OCI-LY1 (cell line): ENCODE results near the gene MAGI2.

ENCODE experiments used
- H2AFZ ChIP-seq: fragments of 200-600 bp; sonication (generic), shearing (Covaris generic); 2 replicates; pipeline ENCODE4 v1.6.0; 2014; ENCODE audit warnings: antibody characterized with exemption, mild to moderate bottlenecking, low read length
- H3F3A ChIP-seq: fragments of 200-600 bp; sonication (generic), shearing (Covaris generic); 2 replicates; pipeline ENCODE4 v1.6.0; 2014; ENCODE audit warnings: mild to moderate bottlenecking, antibody characterized with exemption, low read length, moderate library complexity; ENCODE audit not compliant: insufficient read depth
- H3K27ac ChIP-seq: fragments of 200-600 bp; sonication (generic); 2 replicates; pipeline ENCODE4 v1.5.1; 2014; ENCODE audit warnings: low read length, mixed run types, mild to moderate bottlenecking, low read depth; ENCODE audit not compliant: poor library complexity, severe bottlenecking
- H3K27me3 ChIP-seq: fragments of 200-600 bp; sonication (generic); 2 replicates; pipeline ENCODE4 v1.6.0; 2014; ENCODE audit warnings: antibody characterized with exemption, mild to moderate bottlenecking, low read length, moderate library complexity; ENCODE audit not compliant: insufficient read depth
- H3K36me3 ChIP-seq: fragments of 200-600 bp; sonication (generic); 2 replicates; pipeline ENCODE4 v1.6.1; 2014; ENCODE audit warnings: mild to moderate bottlenecking, antibody characterized with exemption, low read length, moderate library complexity, mixed read lengths; ENCODE audit not compliant: insufficient read depth
- H3K4me1 ChIP-seq: fragments of 200-600 bp; sonication (generic); 2 replicates; pipeline ENCODE4 v1.5.1; 2014; ENCODE audit warnings: mild to moderate bottlenecking, low read length, moderate library complexity; ENCODE audit not compliant: insufficient read depth, severe bottlenecking
- H3K4me2 ChIP-seq: fragments of 200-600 bp; sonication (generic), shearing (Covaris generic); 2 replicates; pipeline ENCODE4 v1.6.1; 2014; ENCODE audit warnings: low read length
- H3K4me3 ChIP-seq: fragments of 200-600 bp; sonication (generic); 2 replicates; pipeline ENCODE4 v1.5.1; 2014; ENCODE audit warnings: low read length, low read depth, mild to moderate bottlenecking, mixed read lengths; ENCODE audit not compliant: poor library complexity, severe bottlenecking
- H3K79me2 ChIP-seq: fragments of 200-600 bp; shearing (Covaris generic); 2 replicates; pipeline ENCODE4 v1.6.1; 2016; ENCODE audit warnings: mixed run types, low read length, mixed read lengths; ENCODE audit not compliant: insufficient read depth
- H3K9ac ChIP-seq: fragments of 200-600 bp; sonication (generic), shearing (Covaris generic); 2 replicates; pipeline ENCODE4 v1.6.1; 2014; ENCODE audit warnings: mild to moderate bottlenecking, low read length, mixed read lengths
- H3K9me2 ChIP-seq: fragments of 200-600 bp; sonication (generic), shearing (Covaris generic); 2 replicates; pipeline ENCODE4 v1.6.1; 2014; ENCODE audit warnings: low read depth, mild to moderate bottlenecking, low read length, mixed read lengths
- H3K9me3 ChIP-seq: fragments of 200-600 bp; shearing (Covaris generic); 2 replicates; pipeline ENCODE4 v1.6.1; 2014; ENCODE audit warnings: low read length, mixed read lengths
- H4K20me1 ChIP-seq: fragments of 200-600 bp; sonication (generic), shearing (Covaris generic); 2 replicates; pipeline ENCODE4 v1.6.0; 2016; ENCODE audit warnings: mild to moderate bottlenecking, low read length; ENCODE audit not compliant: insufficient read depth
- CTCF ChIP-seq: fragments of 200-600 bp; sonication (generic), shearing (Covaris generic); IDR thresholded peaks from 2 replicates; pipeline ENCODE4 v1.5.1; 2017; ENCODE audit warnings: mild to moderate bottlenecking, antibody characterized with exemption, low read length, moderate library complexity, mixed read lengths
- EZH2 ChIP-seq: fragments of 200-600 bp; sonication (generic), shearing (Covaris generic); IDR thresholded peaks from 2 replicates; pipeline ENCODE4 v1.8.0; 2017; ENCODE audit warnings: borderline replicate concordance, mixed run types, mild to moderate bottlenecking, antibody characterized with exemption, low read length, moderate library complexity, mixed read lengths

Gene MAGI2

GRCh38 chr7:78528964-78529363 is 924.5 kb downstream of the MAGI2 start:
- Histone ChIP-seq H3K27ac (no peak overlapping the region), H3K4me2 (no peak overlapping the region), H3K27me3 (no peaks in the 10 kb centered on the region), H2AFZ (no peak overlapping the region), H3K9me3 (no peaks in the 10 kb centered on the region), H3K4me3 (no peak overlapping the region), H3K4me1 (no peaks in the 10 kb centered on the region), H4K20me1 (no peaks in the 10 kb centered on the region; the same call in 1 of the 2 replicates), H3K9me2 (no peaks in the 10 kb centered on the region), H3K79me2 (no peaks in the 10 kb centered on the region), H3F3A (no peaks in the 10 kb centered on the region), H3K9ac (no peak overlapping the region), H3K36me3 (no peaks in the 10 kb centered on the region)
- TF ChIP-seq EZH2 (no peak), CTCF (no peak)

GRCh38 chr7:78523930-78524329 is 929.5 kb downstream of the MAGI2 start:
- H4K20me1 ChIP-seq, result no peaks in the 10 kb centered on the region; the same call in 1 of the 2 replicates

GRCh38 chr7:78521961-78522360 is 931.5 kb downstream of the MAGI2 start:
- Histone ChIP-seq H3K9me2 (no peaks in the 10 kb centered on the region), H2AFZ (no peak overlapping the region), H3K36me3 (no peaks in the 10 kb centered on the region), H4K20me1 (no peaks in the 10 kb centered on the region; the same call in 1 of the 2 replicates), H3K27ac (no peak overlapping the region), H3K4me2 (no peak overlapping the region), H3K4me3 (no peak overlapping the region), H3F3A (no peaks in the 10 kb centered on the region), H3K79me2 (no peaks in the 10 kb centered on the region), H3K9ac (no peak overlapping the region), H3K9me3 (no peaks in the 10 kb centered on the region), H3K4me1 (no peaks in the 10 kb centered on the region), H3K27me3 (no peaks in the 10 kb centered on the region)
- TF ChIP-seq CTCF (no peak), EZH2 (no peak)

More at GRCh38 chr7:78523930-78524329, 929.5 kb downstream of the MAGI2 start:
- Histone ChIP-seq H3K27ac (no peak overlapping the region), H3K9me3 (no peaks in the 10 kb centered on the region), H3F3A (no peaks in the 10 kb centered on the region), H3K4me2 (no peak overlapping the region), H3K4me1 (no peaks in the 10 kb centered on the region), H2AFZ (no peak overlapping the region), H3K27me3 (no peaks in the 10 kb centered on the region), H3K79me2 (no peaks in the 10 kb centered on the region), H3K4me3 (no peak overlapping the region), H3K36me3 (no peaks in the 10 kb centered on the region), H3K9ac (no peak overlapping the region), H3K9me2 (no peaks in the 10 kb centered on the region)
- TF ChIP-seq CTCF, result no peak
- TF ChIP-seq EZH2, result no peak
